ENCODE results near the gene ABCD1. TPM values are rescaled to one million over a fixed set of nuclear protein-coding genes. Genes with fewer than 3 reads are reported as not detected.

Gene ABCD1
- polyA plus RNA-seq, 1 donor from 2014 or later: 3.6 TPM

DNA sequence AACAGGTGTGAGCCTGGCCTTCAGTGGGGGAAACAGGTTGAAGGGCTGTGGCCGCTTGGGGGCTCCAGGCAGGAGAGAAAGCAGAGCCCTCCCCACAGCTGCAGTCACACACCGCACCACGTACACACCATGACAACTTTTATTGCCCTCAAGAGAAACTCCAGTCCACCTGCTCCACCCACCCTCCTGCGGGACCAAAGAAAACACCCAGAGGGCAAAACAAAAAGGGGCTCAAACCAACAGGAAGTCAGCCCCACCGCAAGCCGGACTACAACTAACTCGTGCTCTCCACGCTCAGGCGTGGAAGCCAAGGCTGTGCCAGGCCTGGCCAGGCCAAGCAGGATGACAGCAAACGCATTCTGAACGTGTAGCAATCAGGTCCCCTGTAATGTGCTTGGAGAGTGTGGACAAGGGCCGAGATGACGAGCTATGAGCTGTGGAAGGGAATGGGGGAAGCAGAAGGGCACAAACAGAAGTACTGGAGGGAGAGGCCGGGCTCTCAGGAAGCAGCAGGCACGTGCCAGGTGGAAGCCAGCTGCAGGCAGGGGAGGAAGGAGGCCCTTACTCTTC is 24.2 kb upstream of the ABCD1 start:
- TF ChIP-seq SMC3 (conservative IDR thresholded peaks at IDR 0.05; ENCODE audit: poor library complexity) (no peak), TAF1 (IDR thresholded peaks at IDR 0.05; ENCODE audit: low read depth) (no peak), POLR2AphosphoS5 (IDR thresholded peaks at IDR 0.05) (no peak), EP300 (conservative IDR thresholded peaks at IDR 0.05; ENCODE audit: poor library complexity, severe bottlenecking) (no peak), MXI1 (conservative IDR thresholded peaks at IDR 0.05; ENCODE audit: poor library complexity, severe bottlenecking) (no peak), EZH2 (IDR thresholded peaks at IDR 0.05; ENCODE audit: borderline replicate concordance, insufficient read depth, low read length, poor library complexity, severe bottlenecking) (no peak), RAD21 (conservative IDR thresholded peaks at IDR 0.05) (no peak)
- TF ChIP-seq, protein P1, sequence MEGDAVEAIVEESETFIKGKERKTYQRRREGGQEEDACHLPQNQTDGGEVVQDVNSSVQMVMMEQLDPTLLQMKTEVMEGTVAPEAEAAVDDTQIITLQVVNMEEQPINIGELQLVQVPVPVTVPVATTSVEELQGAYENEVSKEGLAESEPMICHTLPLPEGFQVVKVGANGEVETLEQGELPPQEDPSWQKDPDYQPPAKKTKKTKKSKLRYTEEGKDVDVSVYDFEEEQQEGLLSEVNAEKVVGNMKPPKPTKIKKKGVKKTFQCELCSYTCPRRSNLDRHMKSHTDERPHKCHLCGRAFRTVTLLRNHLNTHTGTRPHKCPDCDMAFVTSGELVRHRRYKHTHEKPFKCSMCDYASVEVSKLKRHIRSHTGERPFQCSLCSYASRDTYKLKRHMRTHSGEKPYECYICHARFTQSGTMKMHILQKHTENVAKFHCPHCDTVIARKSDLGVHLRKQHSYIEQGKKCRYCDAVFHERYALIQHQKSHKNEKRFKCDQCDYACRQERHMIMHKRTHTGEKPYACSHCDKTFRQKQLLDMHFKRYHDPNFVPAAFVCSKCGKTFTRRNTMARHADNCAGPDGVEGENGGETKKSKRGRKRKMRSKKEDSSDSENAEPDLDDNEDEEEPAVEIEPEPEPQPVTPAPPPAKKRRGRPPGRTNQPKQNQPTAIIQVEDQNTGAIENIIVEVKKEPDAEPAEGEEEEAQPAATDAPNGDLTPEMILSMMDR (IDR thresholded peaks at IDR 0.05; ENCODE audit: poor library complexity, severe bottlenecking): no peak
- TF ChIP-seq, protein P2, sequence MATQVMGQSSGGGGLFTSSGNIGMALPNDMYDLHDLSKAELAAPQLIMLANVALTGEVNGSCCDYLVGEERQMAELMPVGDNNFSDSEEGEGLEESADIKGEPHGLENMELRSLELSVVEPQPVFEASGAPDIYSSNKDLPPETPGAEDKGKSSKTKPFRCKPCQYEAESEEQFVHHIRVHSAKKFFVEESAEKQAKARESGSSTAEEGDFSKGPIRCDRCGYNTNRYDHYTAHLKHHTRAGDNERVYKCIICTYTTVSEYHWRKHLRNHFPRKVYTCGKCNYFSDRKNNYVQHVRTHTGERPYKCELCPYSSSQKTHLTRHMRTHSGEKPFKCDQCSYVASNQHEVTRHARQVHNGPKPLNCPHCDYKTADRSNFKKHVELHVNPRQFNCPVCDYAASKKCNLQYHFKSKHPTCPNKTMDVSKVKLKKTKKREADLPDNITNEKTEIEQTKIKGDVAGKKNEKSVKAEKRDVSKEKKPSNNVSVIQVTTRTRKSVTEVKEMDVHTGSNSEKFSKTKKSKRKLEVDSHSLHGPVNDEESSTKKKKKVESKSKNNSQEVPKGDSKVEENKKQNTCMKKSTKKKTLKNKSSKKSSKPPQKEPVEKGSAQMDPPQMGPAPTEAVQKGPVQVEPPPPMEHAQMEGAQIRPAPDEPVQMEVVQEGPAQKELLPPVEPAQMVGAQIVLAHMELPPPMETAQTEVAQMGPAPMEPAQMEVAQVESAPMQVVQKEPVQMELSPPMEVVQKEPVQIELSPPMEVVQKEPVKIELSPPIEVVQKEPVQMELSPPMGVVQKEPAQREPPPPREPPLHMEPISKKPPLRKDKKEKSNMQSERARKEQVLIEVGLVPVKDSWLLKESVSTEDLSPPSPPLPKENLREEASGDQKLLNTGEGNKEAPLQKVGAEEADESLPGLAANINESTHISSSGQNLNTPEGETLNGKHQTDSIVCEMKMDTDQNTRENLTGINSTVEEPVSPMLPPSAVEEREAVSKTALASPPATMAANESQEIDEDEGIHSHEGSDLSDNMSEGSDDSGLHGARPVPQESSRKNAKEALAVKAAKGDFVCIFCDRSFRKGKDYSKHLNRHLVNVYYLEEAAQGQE (IDR thresholded peaks at IDR 0.05; ENCODE audit: borderline replicate concordance): no peak
- Histone ChIP-seq H3F3A (ENCODE audit: insufficient read depth, low read length, poor library complexity, severe bottlenecking) (no peaks in the 10 kb centered on the region), H4K20me1 (ENCODE audit: insufficient read depth) (no peaks in the 10 kb centered on the region), H3K9ac (ENCODE audit: low read length) (no peak overlapping the region), H3K79me2 (replicated peaks; ENCODE audit: insufficient read depth, low read length) (no peaks in the 10 kb centered on the region), H3K36me3 (ENCODE audit: insufficient read depth, low read length) (no peaks in the 10 kb centered on the region), H3K9me2 (ENCODE audit: insufficient read depth, low read length) (no peaks in the 10 kb centered on the region), H2AFZ (ENCODE audit: low read depth, low read length) (no peak overlapping the region), H3K4me3 (ENCODE audit: low read length) (no peak overlapping the region), H3K27me3 (ENCODE audit: insufficient read depth, low read depth, low read length) (no peaks in the 10 kb centered on the region), H3K27ac (ENCODE audit: low read length) (no peak overlapping the region), H3K4me2 (ENCODE audit: low read length) (no peak overlapping the region), H3K9me3 (ENCODE audit: low read length) (no peaks in the 10 kb centered on the region)

DNA sequence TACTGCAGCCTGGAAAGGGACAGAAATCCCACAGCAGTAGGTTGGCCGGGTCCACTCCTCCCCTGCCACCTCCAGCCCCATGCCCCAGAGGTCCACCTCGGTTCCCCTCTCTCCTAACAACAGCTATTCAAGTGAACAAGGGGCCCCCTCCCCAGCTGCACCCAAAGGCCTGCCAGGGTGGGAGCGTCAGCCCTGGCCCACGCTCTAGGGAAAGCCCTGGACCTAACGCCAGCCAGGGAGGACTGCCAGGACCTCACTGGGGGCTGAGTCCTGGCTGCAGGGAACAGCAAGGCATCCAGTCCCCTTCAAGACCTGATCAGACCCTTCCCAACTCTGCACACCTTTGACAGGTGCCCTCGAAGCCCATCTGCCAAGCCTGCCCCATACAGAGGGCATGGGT is 23.7 kb upstream of the ABCD1 start:
- Histone ChIP-seq H3K9me3 (ENCODE audit: low read length) (no peaks in the 10 kb centered on the region), H3K36me3 (ENCODE audit: insufficient read depth, low read length) (no peaks in the 10 kb centered on the region), H3K4me2 (ENCODE audit: low read length) (no peak overlapping the region)

More for the DNA sequence above, 23.7 kb upstream of the ABCD1 start:
- no peak overlapping the region for H3K4me3 ChIP-seq (ENCODE audit: low read length)
- no peak overlapping the region for H3K27ac ChIP-seq (ENCODE audit: low read length)
- H3K9ac ChIP-seq (ENCODE audit: low read length): no peak overlapping the region
- H3K79me2 ChIP-seq (replicated peaks; ENCODE audit: insufficient read depth, low read length): no peaks in the 10 kb centered on the region
- no peaks in the 10 kb centered on the region for H3K27me3 ChIP-seq (ENCODE audit: insufficient read depth, low read depth, low read length)
- TF ChIP-seq, protein P1 (IDR thresholded peaks at IDR 0.05; ENCODE audit: poor library complexity, severe bottlenecking): no peak
- TF ChIP-seq TAF1 (IDR thresholded peaks at IDR 0.05; ENCODE audit: low read depth) (no peak), EP300 (conservative IDR thresholded peaks at IDR 0.05; ENCODE audit: poor library complexity, severe bottlenecking) (no peak), POLR2AphosphoS5 (IDR thresholded peaks at IDR 0.05) (no peak), RAD21 (conservative IDR thresholded peaks at IDR 0.05) (no peak), SMC3 (conservative IDR thresholded peaks at IDR 0.05; ENCODE audit: poor library complexity) (no peak), MXI1 (conservative IDR thresholded peaks at IDR 0.05; ENCODE audit: poor library complexity, severe bottlenecking) (no peak), EZH2 (IDR thresholded peaks at IDR 0.05; ENCODE audit: borderline replicate concordance, insufficient read depth, low read length, poor library complexity, severe bottlenecking) (no peak)
- TF ChIP-seq, protein P2 (IDR thresholded peaks at IDR 0.05; ENCODE audit: borderline replicate concordance): no peak
- H2AFZ ChIP-seq (ENCODE audit: low read depth, low read length): no peak overlapping the region
- H3K9me2 ChIP-seq (ENCODE audit: insufficient read depth, low read length): no peaks in the 10 kb centered on the region
- H3F3A ChIP-seq (ENCODE audit: insufficient read depth, low read length, poor library complexity, severe bottlenecking): no peaks in the 10 kb centered on the region
- no peaks in the 10 kb centered on the region for H4K20me1 ChIP-seq (ENCODE audit: insufficient read depth)

All from neural cell (in vitro differentiated cells).